Glomerular visceral epithelial cell (primary cell): ENCODE measurements around the gene HDAC5.

Experiments
- DNase-seq: peaks from one replicate; pipeline ENCODE4 v3.0.0-alpha.2; 2016; ENCODE audit errors: extremely low spot score

Gene HDAC5

GRCh38 chr17:44029736-44030135 lies 93.7 kb downstream of the HDAC5 start:
- DNase-seq: no peak
